ENCODE measurements around the gene SLCO3A1.

DNA sequence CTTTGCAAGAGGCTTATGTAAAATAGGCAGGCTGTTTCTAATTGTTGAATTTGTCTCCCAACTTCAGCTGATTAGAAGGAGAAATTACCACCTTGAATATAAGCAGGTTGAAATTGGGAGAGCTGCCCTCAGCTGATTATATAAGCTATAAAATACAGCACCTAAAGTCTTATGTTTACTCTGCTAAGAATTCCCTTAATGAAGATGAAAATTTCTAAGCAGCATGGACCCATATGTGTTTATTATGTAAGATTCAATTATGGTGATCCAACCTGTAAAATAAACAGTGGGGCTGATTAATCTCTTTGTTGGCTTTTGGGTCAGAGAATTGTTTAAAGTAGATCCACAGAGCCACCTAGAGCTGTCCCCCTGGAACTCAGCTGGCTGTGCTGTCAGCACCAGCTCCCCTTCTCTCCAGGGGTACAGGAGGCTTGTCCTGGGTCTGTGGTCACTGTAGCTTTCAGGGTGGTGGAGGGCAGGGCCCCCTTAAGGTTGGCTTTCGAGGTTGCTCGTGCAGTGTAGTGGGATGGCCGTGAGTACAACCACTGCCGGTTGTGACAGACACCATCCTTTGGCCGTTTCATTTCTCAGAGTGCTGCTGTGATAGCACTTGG lies 9.5 kb downstream of the SLCO3A1 start:
- TF ChIP-seq, protein P1, sequence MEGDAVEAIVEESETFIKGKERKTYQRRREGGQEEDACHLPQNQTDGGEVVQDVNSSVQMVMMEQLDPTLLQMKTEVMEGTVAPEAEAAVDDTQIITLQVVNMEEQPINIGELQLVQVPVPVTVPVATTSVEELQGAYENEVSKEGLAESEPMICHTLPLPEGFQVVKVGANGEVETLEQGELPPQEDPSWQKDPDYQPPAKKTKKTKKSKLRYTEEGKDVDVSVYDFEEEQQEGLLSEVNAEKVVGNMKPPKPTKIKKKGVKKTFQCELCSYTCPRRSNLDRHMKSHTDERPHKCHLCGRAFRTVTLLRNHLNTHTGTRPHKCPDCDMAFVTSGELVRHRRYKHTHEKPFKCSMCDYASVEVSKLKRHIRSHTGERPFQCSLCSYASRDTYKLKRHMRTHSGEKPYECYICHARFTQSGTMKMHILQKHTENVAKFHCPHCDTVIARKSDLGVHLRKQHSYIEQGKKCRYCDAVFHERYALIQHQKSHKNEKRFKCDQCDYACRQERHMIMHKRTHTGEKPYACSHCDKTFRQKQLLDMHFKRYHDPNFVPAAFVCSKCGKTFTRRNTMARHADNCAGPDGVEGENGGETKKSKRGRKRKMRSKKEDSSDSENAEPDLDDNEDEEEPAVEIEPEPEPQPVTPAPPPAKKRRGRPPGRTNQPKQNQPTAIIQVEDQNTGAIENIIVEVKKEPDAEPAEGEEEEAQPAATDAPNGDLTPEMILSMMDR (IDR thresholded peaks at IDR 0.05; ENCODE audit: borderline replicate concordance, extremely low read depth, low read length, poor library complexity, severe bottlenecking): peak; percentile 3
- no peak for TF ChIP-seq EZH2 (IDR thresholded peaks at IDR 0.05; ENCODE audit: borderline replicate concordance, low read depth, low read length, severe bottlenecking)
